Measurements from ENCODE around the gene SLC25A5. TPM values are rescaled to one million over a fixed set of nuclear protein-coding genes. Genes with fewer than 3 reads are reported as not detected.
A peak's percentile ranks its signal among the peaks of the same experiment; 100 is the strongest.

The SLC25A5 gene
- total and polyA plus RNA-seq, 10 of the 15 experiments (the other 5 are each of a cell fraction or from before 2014, with no cell fraction given): 361 to 3,863 (median 618) TPM

GRCh38 chrX:119467842-119468550 is at the start of gene SLC25A5 (continued):
- TF ChIP-seq BCLAF1 (IDR thresholded peaks at IDR 0.05) (no peak), HCFC1 (IDR thresholded peaks at IDR 0.05; ENCODE audit: low read length) (no peak), JUNB (IDR thresholded peaks at IDR 0.05) (no peak), USF1 (IDR thresholded peaks at IDR 0.05; ENCODE audit: borderline replicate concordance, extremely low read length, insufficient read depth, low read depth, low read length) (peak; percentile 55), HDAC2 (IDR thresholded peaks at IDR 0.05) (no peak), NFXL1 (IDR thresholded peaks at IDR 0.05; ENCODE audit: borderline replicate concordance) (no peak), ASH2L (IDR thresholded peaks at IDR 0.05; ENCODE audit: borderline replicate concordance, low read depth) (no peak), MLLT1 (IDR thresholded peaks at IDR 0.05) (no peak), FOXK2 (IDR thresholded peaks at IDR 0.05) (no peak), TCF12 (IDR thresholded peaks at IDR 0.05; ENCODE audit: low read depth, low read length) (peak; percentile 33; the same call in 1 of the 2 replicates), LARP7 (IDR thresholded peaks at IDR 0.05) (no peak), BCL3 (IDR thresholded peaks at IDR 0.05; ENCODE audit: borderline replicate concordance, insufficient read depth, low read depth, low read length, poor library complexity, severe bottlenecking) (no peak), POLR2AphosphoS5 (IDR thresholded peaks at IDR 0.05; ENCODE audit: low read length) (peak; percentile 97), TAF1 (IDR thresholded peaks at IDR 0.05; ENCODE audit: borderline replicate concordance, low read depth, low read length) (peak; percentile 62), CBFB (IDR thresholded peaks at IDR 0.05; ENCODE audit: low read depth) (no peak), E2F4 (IDR thresholded peaks at IDR 0.05; ENCODE audit: low read depth, low read length) (no peak), RB1 (IDR thresholded peaks at IDR 0.05; ENCODE audit: borderline replicate concordance) (0 out of 2 replicates have a peak, but pooled peaks have one; percentile 56), KAT2A (conservative IDR thresholded peaks at IDR 0.05; ENCODE audit: control insufficient read depth, low read depth, low read length) (no peak), ZSCAN29 (IDR thresholded peaks at IDR 0.05) (no peak), MTA2 (IDR thresholded peaks at IDR 0.05; ENCODE audit: low read depth) (no peak), KLF5 (IDR thresholded peaks at IDR 0.05; ENCODE audit: partially characterized antibody) (no peak), CEBPB (IDR thresholded peaks at IDR 0.05; ENCODE audit: borderline replicate concordance in 1 of 2, low read depth in 2 of 2, low read length in 2 of 2) (no peak), ZNF622 (IDR thresholded peaks at IDR 0.05) (no peak), DPF2 (IDR thresholded peaks at IDR 0.05) (no peak)
